Sigmoid colon (tissue), 4 donors: Measurements from ENCODE around the gene MEIOB.

Experiments
- CTCF ChIP-seq, 4 experiments: fragments of 450-650 bp in 3 of 4; fragments of 200-600 bp in 1 of 4; IDR thresholded peaks; one replicate each; pipeline ENCODE4 v1.5.1; 2016 to 2019; ENCODE audit warnings: antibody characterized with exemption in 4 of 4, mild to moderate bottlenecking in 3 of 4, moderate library complexity in 2 of 4
- POLR2A ChIP-seq, 2 donors: fragments of 450-650 bp; IDR thresholded peaks; one replicate each; pipeline ENCODE4 v1.6.1; 2016; ENCODE audit warnings: antibody characterized with exemption in 2 of 2, mild to moderate bottlenecking in 2 of 2, moderate library complexity in 2 of 2
- POLR2AphosphoS5 ChIP-seq, 4 donors: sonication (generic); formaldehyde crosslinking; IDR thresholded peaks; one replicate each; pipeline ENCODE4 v1.6.1; 2017; ENCODE audit warnings: antibody characterized with exemption in 4 of 4

DNA sequence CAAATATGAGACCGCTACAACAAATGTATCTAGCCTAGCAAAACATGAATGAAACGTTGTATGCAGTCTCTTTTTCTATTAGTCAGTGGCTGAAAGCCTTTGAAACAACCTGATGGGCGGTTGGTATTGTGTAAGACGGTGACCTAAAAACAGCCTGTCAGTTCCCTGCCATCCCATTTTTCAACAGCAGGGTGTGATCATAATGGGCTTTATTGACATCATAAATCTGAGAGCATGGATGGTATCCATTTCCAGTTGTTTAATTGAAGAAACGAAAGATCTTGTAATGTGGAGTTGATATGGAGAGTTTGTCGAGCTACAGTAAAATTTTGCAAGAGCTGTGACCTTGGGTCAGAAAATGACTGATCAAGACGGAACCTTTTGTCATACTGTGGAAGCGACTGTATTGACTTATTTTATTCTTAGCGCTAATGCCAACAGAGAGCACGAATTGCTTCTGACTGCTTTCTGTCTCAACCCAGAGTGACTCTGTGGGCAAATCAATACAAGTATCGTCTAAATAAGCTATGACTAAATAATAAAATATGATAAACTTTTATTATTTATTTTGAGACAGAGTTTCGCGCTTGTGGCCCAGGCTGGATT lies 12.3 kb upstream of the MEIOB start:
- no peak for TF ChIP-seq POLR2AphosphoS5 (IDR thresholded peaks at IDR 0.05)
- peak in 1 of 4 experiments; percentile 41 for TF ChIP-seq CTCF (IDR thresholded peaks at IDR 0.05)
- TF ChIP-seq POLR2A (IDR thresholded peaks at IDR 0.05): no peak
